NCI-H526 treated with DMSO at 0.1 percent for 48 hours (cell line): ENCODE data around the gene CXCR4.
"Not testable (repeated sequence)": the region's sequence is repeated elsewhere in the genome, so short reads cannot be mapped to it uniquely, and the experiment has no call there.

Experiments used
- DNase-seq: peaks from one replicate; lab custom pipeline; 2025; lab: John Stamatoyannopoulos, UW

CXCR4 gene

DNA sequence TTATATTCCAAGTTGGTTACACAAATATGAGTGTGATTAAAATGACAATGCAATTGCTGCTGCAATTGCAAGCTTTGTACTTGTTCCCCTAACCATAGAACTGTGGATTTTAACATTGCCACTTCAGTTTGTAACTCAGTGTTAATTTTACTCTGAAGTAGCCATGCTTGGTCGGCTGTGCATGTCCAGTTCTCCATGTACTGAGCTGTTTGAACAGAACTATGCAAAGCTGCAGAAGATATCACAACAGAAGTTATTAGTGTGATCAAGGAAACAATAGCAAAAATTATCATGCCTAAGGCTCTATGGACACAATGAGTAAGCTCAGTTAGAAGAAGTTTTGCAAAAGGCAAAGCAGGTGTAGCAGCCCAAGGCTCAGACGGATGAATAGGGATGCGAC lies 45.3 kb downstream of the CXCR4 start:
- DNase-seq = no peak

DNA sequence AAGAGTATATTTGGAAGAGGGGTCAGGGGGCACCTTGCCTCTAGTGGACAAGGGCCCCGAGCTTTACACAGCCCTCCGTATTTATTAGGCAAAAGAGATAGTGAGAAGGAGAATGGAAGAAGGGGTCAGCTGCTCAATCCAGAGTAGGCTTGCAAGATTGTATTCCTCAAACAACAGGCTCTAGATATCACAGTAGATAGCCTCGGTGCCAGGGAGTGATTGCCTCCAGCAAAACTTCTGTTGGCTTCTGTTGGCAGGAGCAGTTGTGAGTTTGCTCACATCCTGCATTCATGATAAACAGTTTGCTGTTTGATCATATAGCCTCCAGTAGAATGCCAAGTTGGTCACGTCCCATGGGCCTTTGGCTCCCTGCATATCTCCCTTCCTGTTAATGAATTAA lies 46.1 kb downstream of the CXCR4 start:
- not testable (repeated sequence) for DNase-seq

- no peak for DNase-seq
Measured at GRCh38 chr2:136070913-136071312, 47.0 kb downstream of the CXCR4 start.

DNA sequence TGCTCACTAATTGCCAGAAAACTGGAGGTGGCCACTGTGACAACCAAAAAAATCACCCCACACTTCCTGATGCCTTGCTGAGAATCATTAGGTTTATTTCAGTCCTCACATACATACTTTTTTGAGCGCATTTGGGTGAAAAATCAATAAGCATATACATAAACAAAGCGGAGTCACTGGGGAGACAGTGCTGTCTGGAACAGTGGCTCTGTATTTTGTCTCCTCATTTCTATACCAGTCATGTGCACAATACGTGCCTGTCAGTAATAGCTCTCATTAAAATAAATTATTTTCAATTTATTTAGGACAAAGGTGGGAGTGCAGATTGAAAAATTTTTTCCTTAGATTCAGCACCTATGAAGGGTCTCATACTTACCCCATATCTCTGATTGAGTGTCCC lies 48.2 kb downstream of the CXCR4 start:
- DNase-seq = no peak

DNA sequence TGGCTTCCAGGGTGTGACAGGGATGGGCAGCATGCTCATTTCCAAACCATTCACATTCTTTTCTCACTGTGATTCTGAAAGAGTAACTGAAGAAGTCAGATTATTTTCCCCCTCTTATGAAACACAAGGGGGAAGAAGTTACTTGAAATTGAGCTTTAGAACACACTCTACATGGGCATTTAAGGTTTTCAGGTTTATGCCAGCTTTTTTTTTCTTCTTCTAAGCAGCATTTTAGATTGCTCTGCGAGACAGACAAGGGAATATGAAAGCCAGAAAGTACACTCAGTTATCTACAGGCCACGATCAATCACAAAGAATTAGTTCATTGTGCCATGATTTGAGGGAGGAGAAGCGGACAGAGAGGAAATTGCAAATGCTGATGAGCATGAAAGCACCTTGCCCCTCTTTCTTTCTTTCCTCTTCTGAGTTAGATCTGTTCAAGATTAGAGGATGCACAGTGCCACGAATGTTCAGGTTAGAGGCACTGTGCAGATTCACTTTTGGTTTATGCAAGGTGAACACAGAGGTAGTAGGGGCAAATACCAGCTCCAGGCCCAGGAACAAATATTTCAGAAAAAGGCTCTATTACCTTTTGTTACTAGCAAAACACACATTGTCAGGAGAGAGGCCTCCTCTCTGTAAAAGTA lies 49.2 kb downstream of the CXCR4 start:
- no peak for DNase-seq

DNA sequence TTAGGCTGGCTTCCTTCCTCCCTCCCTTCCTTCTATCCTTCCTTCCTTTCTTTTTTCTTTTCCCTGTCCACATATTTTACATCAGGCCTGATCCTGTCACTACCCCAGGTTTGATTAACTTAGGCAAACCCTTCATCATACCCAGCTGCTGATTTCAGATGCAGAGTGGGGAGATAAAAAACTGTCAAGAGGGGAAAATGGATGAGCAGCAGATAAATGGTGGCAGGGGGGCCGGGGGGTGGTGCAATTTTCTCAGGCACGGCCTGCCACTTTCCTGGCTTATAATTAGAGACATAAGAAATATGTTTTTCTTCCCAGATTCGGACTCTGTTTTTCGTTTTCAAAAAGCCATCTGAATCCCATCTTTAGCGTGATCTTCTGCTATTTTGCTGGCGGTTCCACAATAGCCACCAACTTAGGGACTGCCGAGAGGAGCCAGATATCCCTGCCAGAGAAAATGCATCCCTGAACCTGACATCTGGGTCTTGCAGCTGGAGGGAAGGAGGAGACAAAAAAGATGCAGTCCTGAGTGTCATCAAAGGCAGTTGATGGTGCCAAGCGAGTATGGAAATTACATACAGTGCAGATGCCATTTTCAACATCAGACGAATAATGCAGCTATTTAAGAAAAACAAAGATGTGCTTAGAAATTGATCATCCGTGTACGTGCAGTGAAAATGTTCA lies 49.9 kb downstream of the CXCR4 start:
- DNase-seq = no peak

DNA sequence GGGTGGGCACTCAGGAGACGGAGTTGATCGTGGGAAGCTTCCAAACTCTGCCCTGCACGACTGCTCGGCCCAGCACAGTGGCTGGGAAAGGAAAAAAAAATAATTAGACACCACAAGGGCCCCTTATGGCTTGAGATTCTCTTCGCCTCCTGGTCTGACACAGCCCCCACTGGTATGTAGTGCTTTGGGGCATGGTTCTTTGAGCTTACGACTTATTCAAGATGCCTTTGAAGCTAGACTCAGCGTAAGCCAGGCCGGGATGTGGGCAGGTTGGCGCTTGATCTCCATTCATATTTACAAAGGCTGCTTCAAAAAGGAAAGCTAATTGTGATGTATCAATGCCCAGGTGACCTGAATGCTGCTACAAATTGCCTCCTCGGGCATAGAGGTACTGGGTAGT lies 50.5 kb downstream of the CXCR4 start:
- DNase-seq = no peak

- DNase-seq = no peak
Measured at GRCh38 chr2:136065907-136066306, 52.0 kb downstream of the CXCR4 start.

DNA sequence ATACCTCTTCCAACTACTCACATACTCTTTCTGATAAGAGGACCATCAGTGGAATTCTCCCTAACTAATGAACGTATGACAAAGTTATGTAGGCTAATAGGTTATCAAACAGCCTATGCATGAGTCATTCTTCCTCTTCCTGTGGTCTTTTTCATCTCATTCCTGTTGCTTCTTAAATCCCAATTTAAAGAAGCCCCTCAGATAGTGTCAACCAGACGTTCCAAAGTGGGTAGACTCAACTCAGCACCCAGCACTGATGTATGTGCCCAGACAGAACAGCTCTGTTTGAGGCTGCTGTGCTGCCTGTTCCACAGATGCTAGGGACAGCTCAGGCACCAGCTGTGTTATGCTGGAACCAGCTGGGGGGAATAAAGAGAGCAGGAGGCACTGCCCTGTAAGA lies 52.6 kb downstream of the CXCR4 start:
- DNase-seq = no peak
